A549 (cell line): Measurements from ENCODE around the gene CHML. TPM values are rescaled to one million over a fixed set of nuclear protein-coding genes. Genes with fewer than 3 reads are reported as not detected.

Source experiments
- ATAC-seq, 2 experiments: fragments of 200-7000 bp in 1 of 2; fragments of >200 bp in 1 of 2; cut with Nextera tagmentation in 1 of 2; cut with Tn5 transposase in 1 of 2; 3 replicates each; pipeline versions ENCODE4 v1.8.0 to v1.9.1; 2018 to 2020; ENCODE audit warnings: mild to moderate bottlenecking in 1 of 2, moderate library complexity in 1 of 2
- CTCF ChIA-PET: fragments of 300-600 bp; sonication (Branson Sonifier 250); formaldehyde crosslinking; extraction: SDS; loops from one replicate; lab custom pipeline; 2021; ENCODE audit warnings: antibody characterized with exemption, inconsistent platforms; lab: Yijun Ruan, JAX
- POLR2A ChIA-PET: fragments of 350-600 bp; formaldehyde crosslinking; extraction: SDS; loops from one replicate; lab custom pipeline; 2021; ENCODE audit warnings: antibody characterized with exemption, inconsistent platforms; lab: Yijun Ruan, JAX
- DNase-seq, 2 experiments: peaks; one replicate each; pipeline versions ENCODE4 v3.0.0 to v3.0.0-alpha.2; 2011 to 2016; ENCODE audit warnings: low read depth in 1 of 2, low spot score in 1 of 2
- FAIRE-seq: peaks from 2 replicates; lab custom pipeline; 2011; peaks lifted over from hg19 to GRCh38; lab: Jason Lieb, UNC
- H3K27ac ChIP-seq, 2 experiments: fragments of >200 bp; sonication (Bioruptor Twin); formaldehyde crosslinking; 3 replicates each; pipeline ENCODE4 v1.5.1; 2016 to 2017
- H3K4me1 ChIP-seq: fragments of >200 bp; sonication (Bioruptor Twin); formaldehyde crosslinking; 3 replicates; pipeline ENCODE4 v1.6.1; 2016
- H3K4me2 ChIP-seq: fragments of >200 bp; sonication (Bioruptor Twin); formaldehyde crosslinking; 3 replicates; pipeline ENCODE4 v1.6.1; 2016
- H3K4me3 ChIP-seq: fragments of >200 bp; sonication (Bioruptor Twin); formaldehyde crosslinking; 3 replicates; pipeline ENCODE4 v1.5.1; 2016
- H3K9me3 ChIP-seq: fragments of >200 bp; sonication (Bioruptor Twin); formaldehyde crosslinking; 3 replicates; pipeline ENCODE4 v1.6.1; 2016
- BCL3 ChIP-seq: fragments of >200 bp; sonication (Bioruptor Twin); formaldehyde crosslinking; IDR thresholded peaks from 3 replicates; pipeline ENCODE4 v1.6.1; 2016
- BHLHE40 ChIP-seq: IDR thresholded peaks from 2 replicates; pipeline ENCODE4 v1.6.1; 2012; ENCODE audit warnings: low read depth, low read length, inconsistent platforms
- CEBPB ChIP-seq, 2 experiments: fragments of >200 bp in 1 of 2; sonication (Bioruptor Twin) in 1 of 2; formaldehyde crosslinking in 1 of 2; IDR thresholded peaks; 2 replicates each; pipeline ENCODE4 v1.6.1; 2012 to 2016
- CTCF ChIP-seq: fragments of >200 bp; sonication (Bioruptor Twin); formaldehyde crosslinking; IDR thresholded peaks from 3 replicates; pipeline ENCODE4 v1.5.1; 2016
- EHMT2 ChIP-seq: fragments of 200-600 bp; sonication (generic); IDR thresholded peaks from 2 replicates; pipeline ENCODE4 v1.6.1; 2016; ENCODE audit warnings: antibody characterized with exemption, low read depth, mild to moderate bottlenecking, moderate library complexity
- FOSB ChIP-seq: fragments of 250-450 bp; sonication (Bioruptor Pico); IDR thresholded peaks from 2 replicates; pipeline ENCODE4 v1.5.0; 2020; ENCODE audit warnings: mild to moderate bottlenecking, moderate library complexity
- FOSL2 ChIP-seq, 2 experiments: fragments of 450-650 bp in 1 of 2; fragments of >200 bp in 1 of 2; sonication (Bioruptor Twin) in 1 of 2; formaldehyde crosslinking; IDR thresholded peaks; 2 replicates each; pipeline versions ENCODE4 v1.5.0 to v1.6.1; 2016 to 2020; ENCODE audit warnings: mild to moderate bottlenecking in 1 of 2, moderate library complexity in 1 of 2
- FOXS1 ChIP-seq: fragments of 250-450 bp; sonication (Bioruptor Pico); IDR thresholded peaks from 2 replicates; pipeline ENCODE4 v1.5.0; 2020; ENCODE audit warnings: mild to moderate bottlenecking, moderate library complexity
- GATA3 ChIP-seq: IDR thresholded peaks from 2 replicates; pipeline ENCODE4 v1.6.1; 2012; ENCODE audit warnings: borderline replicate concordance
- HDAC2 ChIP-seq: fragments of 200-600 bp; sonication (generic); IDR thresholded peaks from 2 replicates; pipeline ENCODE4 v1.6.1; 2016
- JUNB ChIP-seq: fragments of >200 bp; sonication (Bioruptor Twin); formaldehyde crosslinking; IDR thresholded peaks from 2 replicates; pipeline ENCODE4 v1.6.1; 2016
- KDM1A ChIP-seq: fragments of 200-600 bp; sonication (generic); IDR thresholded peaks from 2 replicates; pipeline ENCODE4 v1.6.1; 2016; ENCODE audit warnings: low read depth, mild to moderate bottlenecking
- KDM5A ChIP-seq: fragments of 200-600 bp; sonication (generic); IDR thresholded peaks from 2 replicates; pipeline ENCODE4 v1.6.1; 2016; ENCODE audit warnings: antibody characterized with exemption, mild to moderate bottlenecking
- MAZ ChIP-seq: fragments of 150-350 bp; IDR thresholded peaks from 2 replicates; pipeline ENCODE4 v1.6.1; 2014; ENCODE audit warnings: antibody characterized with exemption, low read depth, low read length, borderline replicate concordance
- NFE2L2 ChIP-seq: fragments of 150-350 bp; conservative IDR thresholded peaks from 2 replicates; pipeline ENCODE4 v1.6.1; 2014; ENCODE audit warnings: low read length
- NPAS2 ChIP-seq: fragments of 250-450 bp; sonication (Bioruptor Pico); IDR thresholded peaks from 2 replicates; pipeline ENCODE4 v1.8.0; 2022; ENCODE audit warnings: mild to moderate bottlenecking, moderate library complexity, borderline replicate concordance
- POLR2A ChIP-seq: IDR thresholded peaks from 2 replicates; pipeline ENCODE4 v1.6.1; 2012; ENCODE audit warnings: mild to moderate bottlenecking, low read length
- POLR2AphosphoS2 ChIP-seq: conservative IDR thresholded peaks from 2 replicates; pipeline ENCODE4 v1.6.1; 2012; ENCODE audit warnings: low read length, improper control_type of control experiment, inconsistent platforms
- RAD21 ChIP-seq, 2 experiments: fragments of >200 bp in 1 of 2; sonication (Bioruptor Twin) in 1 of 2; formaldehyde crosslinking in 1 of 2; IDR thresholded peaks in 1 of 2; conservative IDR thresholded peaks in 1 of 2; 2 replicates in 1 of 2; 3 replicates in 1 of 2; pipeline ENCODE4 v1.6.1; 2012 to 2018; ENCODE audit warnings: inconsistent platforms in 1 of 2
- REST ChIP-seq: fragments of 200-600 bp; sonication (generic); IDR thresholded peaks from 2 replicates; pipeline ENCODE4 v1.6.1; 2016; ENCODE audit warnings: antibody characterized with exemption, mild to moderate bottlenecking, moderate library complexity
- SMC3 ChIP-seq: fragments of >200 bp; sonication (Bioruptor Twin); formaldehyde crosslinking; IDR thresholded peaks from 3 replicates; pipeline ENCODE4 v1.6.1; 2018; ENCODE audit warnings: inconsistent platforms
- TFCP2L1 ChIP-seq: fragments of 250-450 bp; sonication (Bioruptor Pico); IDR thresholded peaks from 2 replicates; pipeline ENCODE4 v1.5.0; 2021; ENCODE audit warnings: mild to moderate bottlenecking
- ZNF302 ChIP-seq: fragments of 250-450 bp; sonication (Bioruptor Pico); IDR thresholded peaks from 2 replicates; pipeline ENCODE4 v1.9.0; 2021; ENCODE audit warnings: inconsistent platforms, mild to moderate bottlenecking, moderate library complexity
- ZSCAN20 ChIP-seq: fragments of 250-450 bp; sonication (Bioruptor Pico); IDR thresholded peaks from 2 replicates; pipeline ENCODE4 v1.8.0; 2022; ENCODE audit warnings: mild to moderate bottlenecking, moderate library complexity
- WGBS: methylation state at CpG from one replicate; pipeline ENCODE4 v1.1.6; 2017; ENCODE audit errors: missing lambda C conversion rate; 5-methylcytosine and 5-hydroxymethylcytosine counted together
- polyA plus RNA-seq, 4 experiments: library from polyadenylated mRNA; depleted of rRNA in 3 of 4; stranded (reverse); fragments of >200 nt; fragmentation: RNase III in 1 of 4; extraction: RNeasy Plus Mini Kit Qiagen cat#74134 plus additional on column Dnase treatment in 1 of 4; gene quantifications; 2 replicates in 3 of 4; 3 replicates in 1 of 4; pipeline ENCODE4 v1.2.3, GENCODE V29; 2011 to 2017

The CHML gene
- polyA plus RNA-seq, 2 of the 4 experiments (the other 2 are of a cell fraction) = 8.8 to 15.2 TPM

- ATAC-seq = no peak
- no peak for TF ChIP-seq ZSCAN20 (CRISPR knock-in tag)
- no peak for TF ChIP-seq FOXS1 (CRISPR knock-in tag)
- TF ChIP-seq EHMT2 = no peak
- no peak for TF ChIP-seq GATA3
- no peak for TF ChIP-seq POLR2A
- TF ChIP-seq HDAC2 = no peak
- no peak for TF ChIP-seq CEBPB (IDR thresholded peaks at IDR 0.05)
- Histone ChIP-seq H3K4me1 (peaks cover 47% of the 10 kb centered on the region), H3K9me3 (no peaks in the 10 kb centered on the region), H3K4me2 (no peak overlapping the region), H3K4me3 (no peak overlapping the region), H3K27ac (no peak overlapping the region)
- ChIA-PET CTCF (interaction anchor here (0.7 to 1.8 kb wide), 7 partner anchors 11 to 205 kb away, joined by 3 to 14 read pairs (median 4); partner anchors contain the start of genes CHML and OPN3), POLR2A (interaction anchor here (1.0 kb wide), 1 partner anchor 10 kb away, joined by 3 read pairs; the partner anchor contains the start of genes CHML and OPN3)
- no peak for DNase-seq
- FAIRE-seq = no peak
Measured at GRCh38 chr1:241630005-241630404, 10.2 kb downstream of the CHML start.

- FAIRE-seq (peak; percentile 56), ATAC-seq (peak; percentile 66 to 81; a peak in 5 of 6 replicates), DNase-seq (peak; percentile 60 to 79)
- H3K27ac ChIP-seq = peak overlapping the region; percentile 39 to 42; a peak in 4 of 6 replicates
- no peaks in the 10 kb centered on the region for H3K9me3 ChIP-seq
- TF ChIP-seq POLR2AphosphoS2 (peak; percentile 69; the same call in 1 of the 2 replicates), KDM5A (no peak), KDM1A (no peak), FOSL2 (IDR thresholded peaks at IDR 0.05) (no peak), FOSL2 (CRISPR knock-in tag; IDR thresholded peaks at IDR 0.05) (peak; percentile 49), SMC3 (peak; percentile 94), RAD21 (conservative IDR thresholded peaks at IDR 0.05 in 1 of 2, IDR thresholded peaks at IDR 0.05 in 1 of 2) (peak; percentile 90 to 92), CTCF (peak; percentile 90)
- CTCF ChIA-PET = interaction anchor here (0.5 to 4.3 kb wide), 18 partner anchors 8 to 222 kb away, joined by 3 to 120 read pairs (median 4); partner anchors contain the start of genes CHML, KMO and OPN3
- no peak overlapping the region for H3K4me3 ChIP-seq
- WGBS = 52% methylated on average over 9 of the region's 9 CpGs
- H3K4me2 ChIP-seq = peak overlapping the region; percentile 17; the same call in 2 of the 3 replicates
- POLR2A ChIA-PET = interaction anchor here (1.0 to 1.1 kb wide), 3 partner anchors 13 to 95 kb away, joined by 3 to 4 read pairs (median 4); partner anchors contain the start of genes CHML and OPN3
- peaks cover 46% of the 10 kb centered on the region for H3K4me1 ChIP-seq
Measured at GRCh38 chr1:241627453-241628259, 12.5 kb downstream of the CHML start.

- 89% methylated on average over 2 of the region's 2 CpGs for WGBS
- DNase-seq = no peak
- no peak overlapping the region for H3K4me2 ChIP-seq
- no peaks in the 10 kb centered on the region for H3K9me3 ChIP-seq
- no peak for ATAC-seq
- peaks cover 36% of the 10 kb centered on the region for H3K4me1 ChIP-seq
- no peak for FAIRE-seq
- CTCF ChIA-PET = interaction anchor here (4.3 kb wide), 1 partner anchor 15 kb away, joined by 120 read pairs; no protein-coding TSS in a partner anchor
- H3K4me3 ChIP-seq = no peak overlapping the region
- POLR2A ChIA-PET = interaction anchor here (1.3 kb wide), 1 partner anchor 9 kb away, joined by 3 read pairs; no protein-coding TSS in a partner anchor
- H3K27ac ChIP-seq = no peak overlapping the region
- TF ChIP-seq BCL3 (no peak), ZNF302 (CRISPR knock-in tag) (no peak), HDAC2 (no peak), REST (no peak), JUNB (no peak), KDM5A (no peak), NPAS2 (CRISPR knock-in tag) (no peak), KDM1A (no peak), FOSB (CRISPR knock-in tag) (no peak), BHLHE40 (no peak), NFE2L2 (no peak), TFCP2L1 (CRISPR knock-in tag) (no peak), MAZ (no peak)
Measured at GRCh38 chr1:241624935-241625334, 15.2 kb downstream of the CHML start.
